Tibial nerve (tissue), 4 donors: Measurements from ENCODE around the gene ERBB3. TPM values are rescaled to one million over a fixed set of nuclear protein-coding genes. Genes with fewer than 3 reads are reported as not detected.
A peak's percentile ranks its signal among the peaks of the same experiment; 100 is the strongest.

Source experiments
- DNase-seq, 2 donors: peaks; one replicate each; pipeline ENCODE4 v3.0.0-alpha.2; 2019; ENCODE audit warnings: low spot score in 2 of 2
- H3K27ac ChIP-seq, 4 donors: fragments of 200-600 bp; sonication (generic) in 3 of 4; one replicate each; pipeline ENCODE4 v1.5.1; 2017 to 2019; ENCODE audit warnings: mild to moderate bottlenecking in 1 of 4
- H3K27me3 ChIP-seq, 2 donors: fragments of 200-600 bp; sonication (generic) in 1 of 2; one replicate each; pipeline versions ENCODE4 v1.5.1 to v1.6.0; 2017 to 2019
- H3K36me3 ChIP-seq, 3 donors: fragments of 200-600 bp; sonication (generic); one replicate each; pipeline ENCODE4 v1.5.1; 2018 to 2019
- H3K4me1 ChIP-seq, 4 donors: fragments of 200-600 bp; sonication (generic) in 3 of 4; one replicate each; pipeline ENCODE4 v1.5.1; 2017 to 2019
- H3K4me3 ChIP-seq, 4 donors: fragments of 200-600 bp; sonication (generic) in 3 of 4; one replicate each; pipeline ENCODE4 v1.5.1; 2017 to 2019; ENCODE audit warnings: mild to moderate bottlenecking in 1 of 4, moderate library complexity in 1 of 4
- H3K9me3 ChIP-seq, 4 donors: fragments of 200-600 bp; sonication (generic) in 3 of 4; one replicate each; pipeline ENCODE4 v1.5.1; 2017 to 2019
- CTCF ChIP-seq, 5 experiments: fragments of 200-600 bp in 3 of 5; fragments of 450-650 bp in 2 of 5; sonication (generic) in 3 of 5; IDR thresholded peaks; one replicate each; pipeline ENCODE4 v1.5.1; 2016 to 2019; ENCODE audit warnings: antibody characterized with exemption in 5 of 5, mild to moderate bottlenecking in 3 of 5, moderate library complexity in 2 of 5
- EP300 ChIP-seq, 2 donors: sonication (generic); formaldehyde crosslinking; IDR thresholded peaks; one replicate each; pipeline ENCODE4 v1.6.1; 2017; ENCODE audit warnings: antibody characterized with exemption in 2 of 2, mild to moderate bottlenecking in 1 of 2
- POLR2A ChIP-seq, 2 donors: fragments of 450-650 bp; IDR thresholded peaks; one replicate each; pipeline ENCODE4 v1.6.1; 2017; ENCODE audit warnings: antibody characterized with exemption in 2 of 2, mild to moderate bottlenecking in 2 of 2, moderate library complexity in 2 of 2
- WGBS, 2 donors: methylation state at CpG; one replicate each; pipeline ENCODE4 v1.1.5; 2018; 5-methylcytosine and 5-hydroxymethylcytosine counted together
- total RNA-seq, 4 donors: library from RNA; depleted of rRNA; stranded (reverse); fragments of >200 nt; gene quantifications; one replicate each; pipeline ENCODE4 v1.1.0, GENCODE V29; 2016

Gene ERBB3
- total RNA-seq, 4 donors from 2014 or later: 90.6 to 165 (median 99.8) TPM

GRCh38 chr12:56126732-56127239, 46.8 kb downstream of the ERBB3 start:
- WGBS, 2 donors: 59 to 60% methylated on average over 3 of the region's 3 CpGs
- peaks cover 5 to 32% (median 24%) of the 10 kb centered on the region in 4 donors for H3K4me1 ChIP-seq
- peaks cover 6 to 37% (median 16%) of the 10 kb centered on the region in 3 donors for H3K36me3 ChIP-seq

DNA sequence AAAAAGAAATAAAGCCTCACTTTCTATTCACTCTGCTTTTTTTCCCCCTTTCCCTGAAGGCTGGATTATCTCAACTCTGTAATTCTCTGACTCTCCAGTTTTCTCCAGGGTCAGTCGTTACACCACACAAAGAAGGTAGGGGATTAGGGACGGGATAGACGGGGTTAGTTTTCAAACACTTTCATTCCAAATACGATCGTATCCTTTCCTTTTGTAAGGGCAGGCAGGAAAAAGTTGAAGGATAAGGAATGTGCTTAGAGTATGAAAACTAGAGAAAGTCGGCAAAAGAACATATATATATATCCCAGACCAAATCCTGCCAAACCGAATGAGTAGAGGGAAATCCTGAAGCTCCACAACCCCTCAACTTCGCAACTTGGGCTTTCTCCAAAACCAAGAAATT, 47.5 kb downstream of the ERBB3 start:
- peaks cover 6 to 37% (median 18%) of the 10 kb centered on the region in 3 donors for H3K36me3 ChIP-seq
- no peak for TF ChIP-seq EP300 (IDR thresholded peaks at IDR 0.05)
- no peak for TF ChIP-seq POLR2A (IDR thresholded peaks at IDR 0.05)
- TF ChIP-seq CTCF (IDR thresholded peaks at IDR 0.05): no peak
- H3K4me3 ChIP-seq: peak overlapping the region; percentile 31 to 84 (median 56)
- no peaks in the 10 kb centered on the region for H3K27me3 ChIP-seq
- WGBS, 2 donors: 0 to 1% methylated on average over 8 of the region's 8 CpGs
- peak overlapping the region; percentile 75 to 93 (median 87) for H3K27ac ChIP-seq
- no peaks in the 10 kb centered on the region for H3K9me3 ChIP-seq
- H3K4me1 ChIP-seq: peaks cover 5 to 32% (median 24%) of the 10 kb centered on the region in 4 donors
- DNase-seq: no peak

More at GRCh38 chr12:56126732-56127239, 46.8 kb downstream of the ERBB3 start:
- Histone ChIP-seq H3K27me3 (no peaks in the 10 kb centered on the region), H3K27ac (peak overlapping the region; percentile 75 to 93 (median 87)), H3K9me3 (no peaks in the 10 kb centered on the region), H3K4me3 (peak overlapping the region in 1 of 4 donors; percentile 84)
- TF ChIP-seq EP300 (IDR thresholded peaks at IDR 0.05): no peak
- no peak for TF ChIP-seq CTCF (IDR thresholded peaks at IDR 0.05)
- no peak for TF ChIP-seq POLR2A (IDR thresholded peaks at IDR 0.05)
- no peak for DNase-seq

GRCh38 chr12:56127888-56128669, 48.1 kb downstream of the ERBB3 start, which contains the start of gene ESYT1:
ESYT1 (plus strand) TSS chr12:56128267; CDS start chr12:56128320, 53 bp downstream.
- peak; percentile 98 to 99 for DNase-seq
- WGBS, 2 donors: 0 to 2% methylated on average over 16 to 26 of the region's 49 CpGs
- TF ChIP-seq CTCF (IDR thresholded peaks at IDR 0.05) (peak in 1 of 5 experiments; percentile 37), POLR2A (IDR thresholded peaks at IDR 0.05) (peak; percentile 92 to 98), EP300 (IDR thresholded peaks at IDR 0.05) (peak; percentile 64 to 98)
- H3K36me3 ChIP-seq: peaks cover 6 to 38% (median 24%) of the 10 kb centered on the region in 3 donors
- H3K4me1 ChIP-seq: peaks cover 5 to 32% (median 24%) of the 10 kb centered on the region in 4 donors
- H3K27ac ChIP-seq: peak within 1 kb of the TSS; percentile 86 to 93 (median 92)
- no peaks in the 10 kb centered on the region for H3K27me3 ChIP-seq
- no peaks in the 10 kb centered on the region for H3K9me3 ChIP-seq
- peak within 1 kb of the TSS; percentile 56 to 87 (median 76) for H3K4me3 ChIP-seq

DNA sequence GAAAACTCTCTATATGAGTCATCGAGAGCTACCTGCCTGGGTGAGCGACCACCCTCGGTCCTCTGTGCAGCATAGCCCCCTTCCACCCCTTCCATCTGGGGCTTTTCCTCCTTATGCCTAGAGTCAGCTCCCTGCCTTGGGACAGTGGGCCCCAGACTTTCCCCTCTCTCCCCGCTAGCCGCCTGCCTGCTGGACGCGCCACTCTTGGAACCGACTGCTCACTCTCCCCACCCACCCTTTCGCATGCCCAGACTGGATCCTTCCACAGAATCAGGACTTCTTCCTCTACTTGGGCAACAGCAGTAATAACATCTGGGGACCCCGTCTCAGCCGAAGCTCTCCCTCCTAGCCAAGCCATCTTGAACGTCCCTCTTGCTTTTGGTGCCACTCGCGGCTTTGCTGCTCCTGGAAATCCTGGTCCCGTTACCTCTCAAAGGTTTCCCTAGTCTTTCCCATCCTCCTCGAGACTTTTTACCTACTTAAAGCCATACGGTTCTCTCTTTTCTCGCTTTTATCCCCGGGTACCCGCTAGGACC, 48.8 kb downstream of the ERBB3 start:
- Histone ChIP-seq H3K4me1 (peaks cover 5 to 32% (median 24%) of the 10 kb centered on the region in 4 donors), H3K36me3 (peaks cover 6 to 39% (median 30%) of the 10 kb centered on the region in 3 donors), H3K27ac (peak overlapping the region; percentile 86 to 92 (median 88)), H3K4me3 (peak overlapping the region; percentile 56 to 87 (median 76)), H3K27me3 (no peaks in the 10 kb centered on the region), H3K9me3 (no peaks in the 10 kb centered on the region)
- 0 to 2% methylated on average over 19 of the region's 20 CpGs for WGBS, 2 donors
- DNase-seq: peak in 1 of 2 donors; percentile 30
- TF ChIP-seq EP300 (IDR thresholded peaks at IDR 0.05) (no peak), POLR2A (IDR thresholded peaks at IDR 0.05) (no peak), CTCF (IDR thresholded peaks at IDR 0.05) (no peak)
